ENCODE data around the gene HEPHL1.
"Not testable (repeated sequence)": the region's sequence is repeated elsewhere in the genome, so short reads cannot be mapped to it uniquely, and the experiment has no call there.

HEPHL1 gene

DNA sequence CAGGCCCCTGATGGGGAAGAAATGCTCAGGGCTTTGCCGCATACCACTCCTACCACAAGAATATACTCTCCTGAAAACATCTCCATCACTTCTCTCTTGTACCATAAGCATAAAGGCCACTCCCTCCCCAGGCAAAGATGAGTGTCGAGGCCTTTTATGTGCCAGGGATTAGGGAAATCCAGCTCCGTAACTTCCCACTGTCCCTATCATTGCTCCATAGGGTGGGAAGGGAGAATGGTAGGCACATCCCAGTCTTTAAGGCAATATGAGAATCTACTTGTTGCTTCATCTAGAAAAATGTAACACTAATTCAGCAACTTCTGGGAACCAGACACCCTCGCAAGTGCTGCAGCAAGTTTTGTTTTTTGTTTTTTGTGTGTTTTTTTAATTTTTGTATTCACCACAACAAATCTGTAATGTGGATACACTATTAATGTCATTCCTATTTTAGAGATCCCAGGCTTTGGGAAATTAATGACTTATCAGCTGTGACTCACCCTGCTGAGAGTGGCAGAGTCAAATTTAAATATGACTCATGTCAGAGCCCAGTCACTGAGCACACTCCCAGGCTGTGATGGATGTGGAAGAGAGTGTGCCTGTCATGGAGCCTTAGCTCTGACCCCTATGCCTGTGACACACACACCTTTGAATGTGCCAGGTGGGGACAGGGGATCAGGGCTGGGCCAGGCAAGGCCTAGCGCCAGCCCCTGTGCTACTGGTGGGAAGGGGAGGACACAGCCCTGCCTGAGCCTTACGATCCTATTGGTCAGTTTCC is 130.9 kb downstream of the HEPHL1 start:
- DNase-seq: peak; percentile 8

DNA sequence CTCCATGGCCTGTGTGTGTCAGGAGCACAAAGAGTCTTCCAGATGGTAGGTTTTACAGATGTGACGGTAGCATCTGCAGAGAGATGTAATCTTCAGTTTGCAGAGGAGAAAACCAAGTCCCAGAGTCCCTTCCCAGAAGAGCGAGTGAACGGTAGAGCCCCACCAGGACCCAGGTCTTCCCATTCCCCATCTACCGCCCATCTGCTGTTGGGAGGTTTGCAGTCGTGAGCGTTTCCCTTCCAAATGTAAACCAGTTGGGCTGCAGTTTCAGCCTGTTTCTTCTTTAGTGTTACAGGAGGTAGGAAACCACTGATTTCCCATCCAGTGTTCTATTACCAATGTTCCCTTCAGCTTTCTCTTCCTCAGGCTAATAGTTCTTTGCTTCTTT is 131.5 kb downstream of the HEPHL1 start:
- DNase-seq: no peak

DNA sequence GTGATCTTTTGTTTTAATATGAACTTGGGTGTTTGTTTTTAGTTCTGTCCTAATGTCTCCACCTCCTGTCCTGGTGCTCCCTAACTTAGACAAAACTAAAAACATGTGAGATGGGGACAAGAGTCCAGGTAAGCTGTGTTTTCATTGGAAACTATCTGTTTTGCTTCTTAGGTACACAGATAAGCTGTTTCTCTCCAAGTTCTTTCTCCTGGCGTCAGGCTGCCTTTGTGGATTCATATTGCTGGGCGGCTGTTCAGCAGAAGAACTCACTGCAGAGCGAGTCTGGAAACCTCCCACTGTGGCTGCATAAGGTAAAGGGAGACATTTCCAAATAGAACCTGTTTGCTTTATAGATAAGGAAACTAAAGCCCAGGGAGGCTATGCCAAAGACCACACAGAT is 132.2 kb downstream of the HEPHL1 start:
- DNase-seq: no peak

DNA sequence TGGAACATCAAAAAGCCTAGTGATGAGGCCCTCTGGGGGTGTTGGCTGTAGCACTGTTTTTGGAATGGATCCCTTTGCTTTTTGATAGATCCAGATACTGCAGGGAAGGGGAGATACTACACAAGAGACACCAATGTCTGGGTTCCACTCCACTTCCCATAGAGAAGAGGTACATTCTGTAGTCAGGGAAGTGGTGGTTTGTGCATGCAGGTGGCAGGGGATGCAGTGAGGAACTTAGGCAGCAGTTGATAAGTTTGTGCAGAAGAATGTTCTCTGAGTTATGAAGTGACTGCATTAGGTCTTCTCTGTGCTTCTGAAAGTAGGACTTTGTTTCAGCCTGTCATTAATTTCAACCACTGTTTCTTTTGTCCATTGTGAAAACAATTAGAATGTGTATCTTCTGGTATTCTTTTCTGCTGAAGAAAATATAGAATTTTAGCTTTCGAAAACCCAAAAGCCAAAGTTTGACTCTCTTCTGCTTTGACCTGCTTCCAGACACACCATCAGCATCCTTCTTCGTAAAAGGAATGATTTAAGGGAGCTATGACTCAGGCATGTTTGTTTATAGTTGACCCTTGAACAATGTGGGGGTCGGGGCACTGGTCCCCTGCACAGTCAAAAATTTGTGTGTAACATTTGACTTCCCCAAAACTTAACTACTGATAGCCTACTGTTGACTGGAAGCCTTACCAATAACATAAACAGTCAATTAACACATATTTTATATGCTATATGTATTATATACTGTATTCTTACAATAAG is 133.1 kb downstream of the HEPHL1 start:
- no peak for DNase-seq

DNA sequence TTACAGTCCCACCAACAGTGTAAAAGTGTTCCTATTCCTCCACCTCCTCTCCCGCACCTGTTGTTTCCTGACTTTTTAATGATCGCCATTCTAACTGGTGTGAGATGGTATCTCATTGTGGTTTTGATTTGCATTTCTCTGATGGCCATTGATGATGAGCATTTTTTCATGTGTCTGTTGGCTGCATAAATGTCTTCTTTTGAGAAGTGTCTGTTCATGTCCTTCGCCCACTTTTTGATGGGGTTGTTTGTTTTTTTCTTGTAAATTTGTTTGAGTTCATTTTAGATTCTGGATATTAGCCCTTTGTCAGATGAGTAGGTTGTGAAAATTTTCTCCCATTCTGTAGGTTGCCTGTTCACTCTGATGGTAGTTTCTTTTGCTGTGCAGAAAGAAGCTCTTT is 136.2 kb downstream of the HEPHL1 start:
- DNase-seq: not testable (repeated sequence)

Measured in NCI-H446 treated with DMSO at 0.1 percent for 48 hours (cell line).